ENCODE measurements around the gene NAGK. TPM values are rescaled to one million over a fixed set of nuclear protein-coding genes. Genes with fewer than 3 reads are reported as not detected.
A peak's percentile ranks its signal among the peaks of the same experiment; 100 is the strongest.

Gene NAGK
- total RNA-seq, 2 experiments from 2014 or later = 54.6 to 78.4 TPM

- no peak overlapping the region for H3K27ac Mint-ChIP-seq
- DNase-seq (no peak), ATAC-seq (no peak)
These were observed 8.2 kb upstream of the NAGK start for GRCh38 chr2:71060211-71060610.

DNA sequence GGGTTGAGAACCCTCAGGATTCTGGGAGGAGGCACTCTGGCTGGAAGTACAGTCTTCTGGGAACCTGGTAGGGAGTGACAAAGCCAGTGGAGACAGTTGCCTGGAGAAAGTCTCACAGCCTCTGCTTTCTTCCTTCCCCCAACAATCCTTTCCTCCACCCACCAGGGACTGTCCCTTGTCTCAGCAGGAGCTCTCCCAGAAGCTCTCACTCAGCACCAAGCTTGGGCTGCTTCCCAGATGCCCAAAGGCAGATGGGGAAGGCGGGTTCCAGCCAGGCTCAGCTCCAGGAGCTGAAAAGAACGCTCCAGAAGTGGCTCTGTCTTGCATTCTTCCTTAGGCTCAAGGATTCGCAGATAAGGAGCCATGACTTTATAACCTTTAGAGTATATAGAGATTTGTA lies 7.6 kb upstream of the NAGK start:
- DNase-seq (no peak), ATAC-seq (no peak)
- Mint-ChIP-seq H3K9me3 (ENCODE audit: low read depth) (no peaks in the 10 kb centered on the region), H3K27me3 (peaks cover 24% of the 10 kb centered on the region), H3K4me1 (no peaks in the 10 kb centered on the region), H3K4me3 (no peak overlapping the region), H3K36me3 (no peaks in the 10 kb centered on the region), H3K27ac (no peak overlapping the region)
- CTCF ChIA-PET = interaction anchor here (1.2 kb wide), 1 partner anchor 11 kb away, joined by 3 read pairs; no protein-coding TSS in a partner anchor

More at GRCh38 chr2:71060211-71060610, 8.2 kb upstream of the NAGK start:
- Mint-ChIP-seq H3K9me3 (ENCODE audit: low read depth) (no peaks in the 10 kb centered on the region), H3K27me3 (peaks cover 24% of the 10 kb centered on the region), H3K4me3 (no peak overlapping the region), H3K4me1 (no peaks in the 10 kb centered on the region), H3K36me3 (no peaks in the 10 kb centered on the region)
- CTCF ChIA-PET = interaction anchor here (1.2 kb wide), 1 partner anchor 12 kb away, joined by 3 read pairs; no protein-coding TSS in a partner anchor

DNA sequence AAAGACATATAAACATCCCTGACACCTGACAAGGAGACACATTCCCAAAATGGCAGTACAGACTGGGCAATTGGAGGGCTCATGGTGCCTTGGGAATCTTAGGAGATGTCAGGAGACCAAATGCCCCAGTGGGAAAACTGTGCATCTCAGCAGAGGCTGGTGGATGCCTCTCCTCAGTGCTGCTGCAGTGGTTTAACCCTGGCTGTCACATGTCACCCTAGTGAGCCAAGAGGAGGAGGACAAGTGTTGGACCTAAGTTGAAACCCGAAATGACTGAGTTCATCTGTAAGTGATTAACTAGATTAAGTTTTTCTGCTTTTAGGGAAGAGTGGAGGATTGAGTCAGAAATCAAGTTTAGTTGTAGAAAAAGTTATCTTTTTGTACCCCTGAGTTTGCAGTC lies 5.2 kb upstream of the NAGK start:
- no peak for ATAC-seq
- H3K27ac Mint-ChIP-seq = no peak overlapping the region
- peaks cover 24% of the 10 kb centered on the region for H3K27me3 Mint-ChIP-seq

GRCh38 chr2:71064110-71064611 lies 4.3 kb upstream of the NAGK start:
- CTCF ChIA-PET = no interaction called here
- H3K27ac Mint-ChIP-seq = no peak overlapping the region
- DNase-seq (no peak), ATAC-seq (no peak)
- no peaks in the 10 kb centered on the region for H3K9me3 Mint-ChIP-seq (ENCODE audit: low read depth)
- peaks cover 16% of the 10 kb centered on the region for H3K4me1 Mint-ChIP-seq
- no peaks in the 10 kb centered on the region for H3K36me3 Mint-ChIP-seq
- H3K4me3 Mint-ChIP-seq = no peak overlapping the region
- peaks cover 24% of the 10 kb centered on the region for H3K27me3 Mint-ChIP-seq

More for the DNA sequence above, 5.2 kb upstream of the NAGK start:
- CTCF ChIA-PET = no interaction called here
- H3K4me1 Mint-ChIP-seq = peaks cover 13% of the 10 kb centered on the region
- no peaks in the 10 kb centered on the region for H3K9me3 Mint-ChIP-seq (ENCODE audit: low read depth)
- H3K36me3 Mint-ChIP-seq = no peaks in the 10 kb centered on the region
- no peak for DNase-seq
- H3K4me3 Mint-ChIP-seq = no peak overlapping the region

DNA sequence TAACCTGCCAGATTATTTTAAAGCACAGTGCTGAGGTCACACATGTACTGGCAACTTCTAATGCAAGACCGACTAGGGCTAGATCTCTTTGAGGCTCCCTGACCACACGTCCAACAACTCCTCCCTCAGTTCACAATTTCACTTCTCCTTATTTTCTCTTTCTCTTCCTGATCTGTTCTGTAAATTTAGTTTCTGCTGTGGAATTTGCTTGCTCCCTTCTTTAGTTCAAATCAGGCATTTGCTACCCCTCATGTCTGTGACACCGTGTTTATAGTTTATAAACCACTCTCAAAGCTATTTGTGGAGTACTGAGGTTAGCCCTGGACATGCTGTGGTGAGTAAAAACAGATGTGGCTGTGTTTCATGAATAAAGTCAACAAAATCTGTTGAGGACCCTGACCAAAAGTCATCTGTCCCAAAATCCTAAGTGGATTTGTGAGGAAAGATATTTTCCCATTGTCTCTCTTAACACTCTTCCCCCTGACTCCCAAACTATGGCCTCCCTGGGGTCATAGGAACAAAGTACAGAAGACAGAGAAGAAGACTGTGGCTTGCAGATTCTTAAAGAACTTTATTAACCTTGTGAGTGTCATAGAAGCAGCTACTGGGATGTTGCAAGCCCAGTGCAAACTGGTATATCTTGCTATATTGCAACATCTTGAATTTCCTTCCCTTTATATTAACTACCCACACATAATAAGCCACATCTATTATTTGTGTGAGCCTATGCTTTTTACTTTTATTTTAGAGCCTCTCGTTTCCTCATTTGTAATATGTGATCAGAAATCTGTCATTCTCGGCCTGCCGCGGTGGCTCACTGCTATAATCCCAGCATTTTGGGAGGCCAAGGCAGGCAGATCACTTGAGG lies 3.5 kb upstream of the NAGK start:
- no peak for ATAC-seq
- Mint-ChIP-seq H3K9me3 (ENCODE audit: low read depth) (no peaks in the 10 kb centered on the region), H3K36me3 (peaks cover under 1% of the 10 kb centered on the region), H3K27me3 (peaks cover 20% of the 10 kb centered on the region), H3K4me1 (peaks cover 24% of the 10 kb centered on the region), H3K27ac (no peak overlapping the region), H3K4me3 (no peak overlapping the region)
- no peak for DNase-seq
- CTCF ChIA-PET = no interaction called here

- Mint-ChIP-seq H3K4me3 (peak overlapping the region; percentile 37), H3K27ac (no peak overlapping the region)
These were observed 1.6 kb upstream of the NAGK start for GRCh38 chr2:71066856-71067255.

DNA sequence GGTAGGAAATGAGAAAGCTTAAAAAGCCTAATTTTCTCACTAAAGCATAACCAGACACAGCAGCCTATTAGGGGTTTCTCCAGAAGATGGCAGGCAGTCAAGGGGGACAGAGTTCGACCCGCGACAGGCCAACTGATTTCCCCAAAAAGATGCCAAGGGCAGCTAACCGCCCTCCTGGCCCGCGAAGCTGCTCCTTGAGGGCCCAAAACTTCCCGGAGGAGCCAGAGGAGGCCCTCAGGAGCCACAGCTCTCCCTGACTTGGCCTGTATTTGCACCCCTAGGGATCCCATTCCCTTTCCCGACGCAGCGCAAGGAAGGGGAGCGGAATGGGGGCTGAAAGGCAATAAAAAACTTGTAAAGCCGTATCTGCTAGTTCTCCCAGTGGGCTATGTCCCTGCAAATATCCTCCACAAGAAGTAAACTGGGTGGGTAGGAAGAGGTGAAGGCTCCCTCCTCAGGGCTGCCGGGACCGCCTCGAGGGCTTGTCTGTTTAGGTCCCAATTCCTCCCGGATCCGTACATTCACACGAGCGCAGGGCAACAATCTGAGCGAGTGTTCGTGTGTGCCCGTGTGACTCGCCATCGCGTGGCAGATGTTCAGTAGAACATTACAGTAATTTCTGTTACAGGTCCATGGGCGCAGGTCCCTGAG lies 756 bp upstream of the NAGK start:
- ATAC-seq (no peak), DNase-seq (no peak)
- Mint-ChIP-seq H3K27ac (peak overlapping the region; percentile 95), H3K36me3 (peaks cover 2% of the 10 kb centered on the region), H3K27me3 (peaks cover 4% of the 10 kb centered on the region), H3K4me1 (peaks cover 48% of the 10 kb centered on the region), H3K9me3 (ENCODE audit: low read depth) (no peaks in the 10 kb centered on the region), H3K4me3 (peak overlapping the region; percentile 98)
- CTCF ChIA-PET = interaction anchor here (1.0 to 2.1 kb wide), 10 partner anchors 10 to 159 kb away, joined by 3 to 8 read pairs (median 4); partner anchors contain the start of genes MPHOSPH10 and PAIP2B

More at GRCh38 chr2:71066856-71067255, 1.6 kb upstream of the NAGK start:
- DNase-seq = no peak
- no peak for ATAC-seq
- H3K36me3 Mint-ChIP-seq = peaks cover 2% of the 10 kb centered on the region
- CTCF ChIA-PET = interaction anchor here (1.2 to 1.6 kb wide), 2 partner anchors 81 to 82 kb away, joined by 3 to 5 read pairs; no protein-coding TSS in a partner anchor
- peaks cover 41% of the 10 kb centered on the region for H3K4me1 Mint-ChIP-seq
- H3K27me3 Mint-ChIP-seq = peaks cover 6% of the 10 kb centered on the region
- no peaks in the 10 kb centered on the region for H3K9me3 Mint-ChIP-seq (ENCODE audit: low read depth)

GRCh38 chr2:71069376-71069775 lies 928 bp downstream of the NAGK start:
- DNase-seq = no peak
- no peak for ATAC-seq
- H3K27ac Mint-ChIP-seq = peak overlapping the region; percentile 95
- H3K4me1 Mint-ChIP-seq = peaks cover 49% of the 10 kb centered on the region
- H3K27me3 Mint-ChIP-seq = no peaks in the 10 kb centered on the region
- no peaks in the 10 kb centered on the region for H3K9me3 Mint-ChIP-seq (ENCODE audit: low read depth)
- CTCF ChIA-PET = interaction anchor here (1.0 to 2.1 kb wide), 7 partner anchors 11 to 95 kb away, joined by 3 to 8 read pairs (median 4); no protein-coding TSS in a partner anchor
- peak overlapping the region; percentile 98 for H3K4me3 Mint-ChIP-seq
- H3K36me3 Mint-ChIP-seq = peaks cover 13% of the 10 kb centered on the region

- Mint-ChIP-seq H3K4me3 (no peak overlapping the region), H3K4me1 (peaks cover 49% of the 10 kb centered on the region), H3K36me3 (peaks cover 13% of the 10 kb centered on the region), H3K27ac (no peak overlapping the region), H3K27me3 (no peaks in the 10 kb centered on the region), H3K9me3 (ENCODE audit: low read depth) (no peaks in the 10 kb centered on the region)
- CTCF ChIA-PET = interaction anchor here (1.1 to 2.7 kb wide), 4 partner anchors 30 to 261 kb away, joined by 3 to 8 read pairs (median 6); partner anchors contain the start of gene ZNF638
- ATAC-seq (no peak), DNase-seq (no peak)
These were observed 2.0 kb downstream of the NAGK start for GRCh38 chr2:71070294-71071093.

DNA sequence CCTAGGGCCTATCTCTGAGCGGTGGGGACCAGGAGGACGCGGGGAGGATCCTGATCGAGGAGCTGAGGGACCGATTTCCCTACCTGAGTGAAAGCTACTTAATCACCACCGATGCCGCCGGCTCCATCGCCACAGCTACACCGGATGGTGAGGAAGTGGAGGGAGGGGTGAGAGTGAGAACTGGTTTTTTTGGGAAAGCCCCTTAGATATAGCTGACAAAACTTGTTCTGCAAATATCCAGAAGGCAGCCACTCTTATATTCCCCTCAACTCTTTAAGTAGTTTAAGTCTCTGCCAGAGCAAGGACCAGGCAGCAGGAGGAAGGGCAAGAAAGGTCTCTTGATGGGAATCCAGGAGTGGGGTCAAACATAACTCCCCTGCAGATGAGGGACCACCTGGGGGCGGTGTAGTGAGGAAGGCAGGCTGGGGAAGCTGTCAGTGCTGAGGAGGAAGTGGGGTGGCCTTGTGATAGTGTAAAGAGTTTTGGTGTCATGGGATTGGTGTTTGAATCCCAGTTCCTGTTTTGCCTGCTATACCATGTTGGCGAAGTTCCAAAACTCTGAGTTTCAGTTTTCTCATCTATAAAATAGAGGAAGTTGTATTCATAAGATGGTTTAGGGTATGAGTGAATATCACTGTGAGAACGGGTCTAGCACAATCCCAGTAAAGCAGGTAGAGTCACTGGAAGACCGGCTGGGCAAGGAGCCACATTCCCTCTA lies 3.4 kb downstream of the NAGK start:
- Mint-ChIP-seq H3K9me3 (ENCODE audit: low read depth) (no peaks in the 10 kb centered on the region), H3K4me1 (peaks cover 47% of the 10 kb centered on the region), H3K27me3 (no peaks in the 10 kb centered on the region), H3K36me3 (peaks cover 15% of the 10 kb centered on the region), H3K4me3 (peak overlapping the region; percentile 31), H3K27ac (peak overlapping the region; percentile 48)
- DNase-seq (peak; percentile 50), ATAC-seq (no peak)
- CTCF ChIA-PET = interaction anchor here (0.7 to 2.7 kb wide), 7 partner anchors 9 to 260 kb away, joined by 3 to 8 read pairs (median 4); partner anchors contain the start of genes MPHOSPH10 and ZNF638

- no peak for ATAC-seq
- Mint-ChIP-seq H3K9me3 (ENCODE audit: low read depth) (no peaks in the 10 kb centered on the region), H3K27ac (no peak overlapping the region), H3K36me3 (peaks cover 21% of the 10 kb centered on the region), H3K27me3 (no peaks in the 10 kb centered on the region), H3K4me1 (peaks cover 41% of the 10 kb centered on the region), H3K4me3 (no peak overlapping the region)
- no peak for DNase-seq
- CTCF ChIA-PET = interaction anchor here (1.0 to 2.7 kb wide), 3 partner anchors 10 to 84 kb away, joined by 3 to 7 read pairs (median 3); no protein-coding TSS in a partner anchor
These were observed 4.0 kb downstream of the NAGK start for GRCh38 chr2:71072492-71072891.

GRCh38 chr2:71073475-71073874 lies 5.0 kb downstream of the NAGK start:
- no peak overlapping the region for H3K27ac Mint-ChIP-seq
- H3K4me3 Mint-ChIP-seq = no peak overlapping the region
- H3K4me1 Mint-ChIP-seq = peaks cover 35% of the 10 kb centered on the region
- no peaks in the 10 kb centered on the region for H3K27me3 Mint-ChIP-seq
- H3K9me3 Mint-ChIP-seq (ENCODE audit: low read depth) = no peaks in the 10 kb centered on the region
- DNase-seq = no peak
- H3K36me3 Mint-ChIP-seq = peaks cover 23% of the 10 kb centered on the region
- CTCF ChIA-PET = no interaction called here
- no peak for ATAC-seq

Data from activated CD8-positive, alpha-beta memory T cell treated with anti-CD3 and anti-CD28 coated beads, Interleukin-2, amount 10 ng/mL, durations not matched to agents 7 days and 5 days (primary cell).